GM12878 (cell line): ENCODE measurements around the gene HJV. TPM values are rescaled to one million over a fixed set of nuclear protein-coding genes. Genes with fewer than 3 reads are reported as not detected.

ENCODE experiments used
- ASH2L ChIP-seq: fragments of 300-600, 200-600 bp; sonication (generic); IDR thresholded peaks from 2 replicates; pipeline ENCODE4 v1.6.1; 2017; ENCODE audit warnings: low read depth, mild to moderate bottlenecking, borderline replicate concordance
- BCLAF1 ChIP-seq: fragments of 450-650 bp; IDR thresholded peaks from 2 replicates; pipeline ENCODE4 v1.6.1; 2017; ENCODE audit warnings: antibody characterized with exemption, mild to moderate bottlenecking, moderate library complexity
- CHD1 ChIP-seq: IDR thresholded peaks from 2 replicates; pipeline ENCODE4 v1.6.1; 2012; ENCODE audit warnings: low read depth, low read length, improper control_type of control experiment
- CHD2 ChIP-seq: IDR thresholded peaks from 2 replicates; pipeline ENCODE4 v1.6.1; 2011; ENCODE audit warnings: low read depth, low read length, improper control_type of control experiment, borderline replicate concordance
- E4F1 ChIP-seq: fragments of 450-650 bp; IDR thresholded peaks from 2 replicates; pipeline ENCODE4 v1.6.1; 2018; ENCODE audit warnings: borderline replicate concordance, mild to moderate bottlenecking; ENCODE audit not compliant: partially characterized antibody
- ETV6 ChIP-seq, 2 experiments: fragments of 450-650 bp in 1 of 2; IDR thresholded peaks in 1 of 2; conservative IDR thresholded peaks in 1 of 2; 2 replicates each; pipeline ENCODE4 v1.6.1; 2014; ENCODE audit warnings: antibody characterized with exemption in 1 of 2, borderline replicate concordance in 1 of 2, low read depth in 1 of 2, mild to moderate bottlenecking in 1 of 2, moderate library complexity in 1 of 2
- FOXM1 ChIP-seq: IDR thresholded peaks from 2 replicates; pipeline ENCODE4 v1.6.1; 2012; ENCODE audit warnings: low read depth, mild to moderate bottlenecking, inconsistent platforms, low read length, moderate library complexity
- HDAC2 ChIP-seq: fragments of 200-600 bp; sonication (generic); IDR thresholded peaks from 2 replicates; pipeline ENCODE4 v1.6.1; 2017
- IRF5 ChIP-seq: fragments of 450-650 bp; IDR thresholded peaks from 2 replicates; pipeline ENCODE4 v1.6.1; 2017; ENCODE audit warnings: borderline replicate concordance
- KLF5 ChIP-seq: fragments of 450-650 bp; IDR thresholded peaks from 2 replicates; pipeline ENCODE4 v1.6.1; 2014; ENCODE audit warnings: mild to moderate bottlenecking; ENCODE audit not compliant: partially characterized antibody
- MEF2B ChIP-seq: fragments of 450-650 bp; IDR thresholded peaks from 2 replicates; pipeline ENCODE4 v1.6.1; 2018; ENCODE audit warnings: mild to moderate bottlenecking, moderate library complexity; ENCODE audit not compliant: partially characterized antibody, poor library complexity, severe bottlenecking
- NBN ChIP-seq: fragments of 450-650 bp; IDR thresholded peaks from 2 replicates; pipeline ENCODE4 v1.6.1; 2016
- NFXL1 ChIP-seq: fragments of 450-650 bp; IDR thresholded peaks from 2 replicates; pipeline ENCODE4 v1.6.1; 2017; ENCODE audit warnings: antibody characterized with exemption, mild to moderate bottlenecking, borderline replicate concordance
- RAD51 ChIP-seq: fragments of 450-650 bp; IDR thresholded peaks from 2 replicates; pipeline ENCODE4 v1.6.1; 2016; ENCODE audit warnings: moderate library complexity, mild to moderate bottlenecking, inconsistent platforms
- SIX5 ChIP-seq: IDR thresholded peaks from 2 replicates; pipeline ENCODE4 v1.6.1; 2011; ENCODE audit warnings: mild to moderate bottlenecking, low read depth, low read length, moderate library complexity; ENCODE audit not compliant: severe bottlenecking
- SKIL ChIP-seq: fragments of 450-650 bp; IDR thresholded peaks from 2 replicates; pipeline ENCODE4 v1.6.1; 2017; ENCODE audit warnings: mild to moderate bottlenecking, low read depth, inconsistent platforms; ENCODE audit not compliant: poor library complexity, severe bottlenecking
- SP1 ChIP-seq: IDR thresholded peaks from one replicate; pipeline ENCODE4 v1.6.1; 2011; ENCODE audit warnings: low read depth, low read length
- SREBF1 ChIP-seq: IDR thresholded peaks from 2 replicates; pipeline ENCODE4 v1.6.1; 2012; ENCODE audit warnings: mild to moderate bottlenecking, low read length
- SREBF2 ChIP-seq: IDR thresholded peaks from 2 replicates; pipeline ENCODE4 v1.6.1; 2012; ENCODE audit warnings: mild to moderate bottlenecking, low read length
- USF2 ChIP-seq: IDR thresholded peaks from 2 replicates; pipeline ENCODE4 v1.6.1; 2011; ENCODE audit warnings: low read depth, low read length, improper control_type of control experiment, borderline replicate concordance
- YY1 ChIP-seq: IDR thresholded peaks from 2 replicates; pipeline ENCODE4 v1.6.1; 2011; ENCODE audit warnings: low read depth, mild to moderate bottlenecking, low read length
- polyA plus RNA-seq, 11 experiments: library from polyadenylated mRNA; depleted of rRNA in 4 of 11; unstranded in 6 of 11; stranded (reverse) in 5 of 11; fragments of >200 nt; fragmentation: Nextera tagmentation in 4 of 11; fragmentation: Illumina TruSeq in 1 of 11; extraction: Ambion mirVana in 4 of 11; extraction: Trizol in 1 of 11; gene quantifications; 1 replicate in 1 of 11; 2 replicates in 10 of 11; pipeline versions ENCODE4 v1.2.1 to v1.2.3, GENCODE V29; 2011 to 2016; ENCODE audit warnings: inconsistent platforms in 2 of 11, missing spikeins in 2 of 11, low read depth in 1 of 11
- total RNA-seq, 4 experiments: library from RNA; depleted of rRNA in 3 of 4; stranded (reverse); fragments of >200 nt in 3 of 4; fragmentation: Illumina TruSeq in 1 of 4; extraction: Trizol in 1 of 4; gene quantifications; 2 replicates each; pipeline versions ENCODE4 v1.2.1 to v1.2.3, GENCODE V29; 2013 to 2021

Gene HJV
- total and polyA plus RNA-seq, 10 of the 15 experiments (the other 5 are each of a cell fraction or from before 2014, with no cell fraction given): not detected

- TF ChIP-seq RAD51 (0 out of 2 replicates have a peak, but pooled peaks have one; percentile 14), NBN (peak; percentile 70), SKIL (peak; percentile 83), YY1 (peak; percentile 48; the same call in 1 of the 2 replicates), IRF5 (no peak), CHD1 (no peak), SREBF2 (peak; percentile 96), FOXM1 (no peak), ASH2L (no peak), SIX5 (no peak), HDAC2 (no peak), USF2 (no peak), E4F1 (no peak), BCLAF1 (no peak), CHD2 (no peak), SREBF1 (peak; percentile 44; the same call in 1 of the 2 replicates), SP1 (no peak), KLF5 (peak; percentile 63), NFXL1 (no peak), MEF2B (no peak), ETV6 (conservative IDR thresholded peaks at IDR 0.05 in 1 of 2, IDR thresholded peaks at IDR 0.05 in 1 of 2; ENCODE audit: borderline replicate concordance in 1 of 2, low read depth in 1 of 2) (no peak; a peak in 1 of 4 replicates)
These were observed 15.6 kb upstream of the HJV start (continued) for GRCh38 chr1:146036965-146037646.
